Measurements from ENCODE around the gene SLC36A1. TPM values are rescaled to one million over a fixed set of nuclear protein-coding genes. Genes with fewer than 3 reads are reported as not detected.

The SLC36A1 gene
- total RNA-seq, 1 donor from 2014 or later: 42.5 TPM

- DNase-seq (ENCODE audit: extremely low spot score, unreplicated experiment): no peak
- H3K36me3 Mint-ChIP-seq (ENCODE audit: unreplicated experiment): peaks cover 7% of the 10 kb centered on the region
- H3K4me1 Mint-ChIP-seq (ENCODE audit: unreplicated experiment): peaks cover 51% of the 10 kb centered on the region
- TF ChIP-seq CTCF (IDR thresholded peaks at IDR 0.05): no peak
- H3K4me3 Mint-ChIP-seq (ENCODE audit: unreplicated experiment): peak overlapping the region; percentile 5
- peaks cover under 1% of the 10 kb centered on the region for H3K27me3 Mint-ChIP-seq (ENCODE audit: unreplicated experiment)
- H3K9me3 Mint-ChIP-seq (ENCODE audit: unreplicated experiment): no peaks in the 10 kb centered on the region
- H3K27ac Mint-ChIP-seq (ENCODE audit: unreplicated experiment): peak overlapping the region; percentile 83
Measured at GRCh38 chr5:151451626-151452520, 4.5 kb downstream of the SLC36A1 start.

GRCh38 chr5:151454166-151454565, 6.8 kb downstream of the SLC36A1 start:
- no peak for DNase-seq (ENCODE audit: extremely low spot score, unreplicated experiment)
- H3K36me3 Mint-ChIP-seq (ENCODE audit: unreplicated experiment): peaks cover 12% of the 10 kb centered on the region
- H3K4me1 Mint-ChIP-seq (ENCODE audit: unreplicated experiment): peaks cover 43% of the 10 kb centered on the region
- TF ChIP-seq CTCF (IDR thresholded peaks at IDR 0.05): no peak
- no peaks in the 10 kb centered on the region for H3K9me3 Mint-ChIP-seq (ENCODE audit: unreplicated experiment)
- no peaks in the 10 kb centered on the region for H3K27me3 Mint-ChIP-seq (ENCODE audit: unreplicated experiment)
- peak overlapping the region; percentile 23 for H3K27ac Mint-ChIP-seq (ENCODE audit: unreplicated experiment)
- no peak overlapping the region for H3K4me3 Mint-ChIP-seq (ENCODE audit: unreplicated experiment)

GRCh38 chr5:151454889-151455288, 7.5 kb downstream of the SLC36A1 start:
- no peak for DNase-seq (ENCODE audit: extremely low spot score, unreplicated experiment)
- TF ChIP-seq CTCF (IDR thresholded peaks at IDR 0.05): no peak
- Mint-ChIP-seq H3K27ac (ENCODE audit: unreplicated experiment) (no peak overlapping the region), H3K4me3 (ENCODE audit: unreplicated experiment) (no peak overlapping the region), H3K4me1 (ENCODE audit: unreplicated experiment) (peaks cover 41% of the 10 kb centered on the region), H3K27me3 (ENCODE audit: unreplicated experiment) (no peaks in the 10 kb centered on the region), H3K9me3 (ENCODE audit: unreplicated experiment) (no peaks in the 10 kb centered on the region), H3K36me3 (ENCODE audit: unreplicated experiment) (peaks cover 12% of the 10 kb centered on the region)

GRCh38 chr5:151456321-151456940, 9.0 kb downstream of the SLC36A1 start:
- H3K36me3 Mint-ChIP-seq (ENCODE audit: unreplicated experiment): peaks cover 13% of the 10 kb centered on the region
- no peak for TF ChIP-seq CTCF (IDR thresholded peaks at IDR 0.05)
- no peak for DNase-seq (ENCODE audit: extremely low spot score, unreplicated experiment)
- H3K9me3 Mint-ChIP-seq (ENCODE audit: unreplicated experiment): no peaks in the 10 kb centered on the region
- no peak overlapping the region for H3K4me3 Mint-ChIP-seq (ENCODE audit: unreplicated experiment)
- no peaks in the 10 kb centered on the region for H3K27me3 Mint-ChIP-seq (ENCODE audit: unreplicated experiment)
- peaks cover 40% of the 10 kb centered on the region for H3K4me1 Mint-ChIP-seq (ENCODE audit: unreplicated experiment)
- H3K27ac Mint-ChIP-seq (ENCODE audit: unreplicated experiment): no peak overlapping the region

- no peak overlapping the region for H3K4me3 Mint-ChIP-seq (ENCODE audit: unreplicated experiment)
- DNase-seq (ENCODE audit: extremely low spot score, unreplicated experiment): no peak
- H3K4me1 Mint-ChIP-seq (ENCODE audit: unreplicated experiment): peaks cover 25% of the 10 kb centered on the region
- H3K27ac Mint-ChIP-seq (ENCODE audit: unreplicated experiment): no peak overlapping the region
- no peaks in the 10 kb centered on the region for H3K9me3 Mint-ChIP-seq (ENCODE audit: unreplicated experiment)
- peaks cover 14% of the 10 kb centered on the region for H3K36me3 Mint-ChIP-seq (ENCODE audit: unreplicated experiment)
- TF ChIP-seq CTCF (IDR thresholded peaks at IDR 0.05): no peak
- H3K27me3 Mint-ChIP-seq (ENCODE audit: unreplicated experiment): no peaks in the 10 kb centered on the region
Measured at GRCh38 chr5:151458314-151458713, 10.9 kb downstream of the SLC36A1 start.
